HL-60/S4 (cell line): ENCODE measurements around the gene CHST7.

Experiments used
- in situ Hi-C: fragments of 300-500 bp; cut with MboI; formaldehyde crosslinking; loops from 2 replicates; pipeline ENCODE4 v1.14.3; 2022; ENCODE audit warnings: low sequenced_read_pairs

CHST7 gene

GRCh38 chrX:46645614-46646013 lies 72.0 kb downstream of the CHST7 start:
- in situ Hi-C loops, result no loop called here

GRCh38 chrX:46647251-46647650 lies 73.7 kb downstream of the CHST7 start:
- in situ Hi-C loops, result no loop called here
